ENCODE measurements around the gene EIF2B4. TPM values are rescaled to one million over a fixed set of nuclear protein-coding genes. Genes with fewer than 3 reads are reported as not detected.

EIF2B4 gene
- total RNA-seq = 28.6 and 32.8 TPM in 2 replicates

DNA sequence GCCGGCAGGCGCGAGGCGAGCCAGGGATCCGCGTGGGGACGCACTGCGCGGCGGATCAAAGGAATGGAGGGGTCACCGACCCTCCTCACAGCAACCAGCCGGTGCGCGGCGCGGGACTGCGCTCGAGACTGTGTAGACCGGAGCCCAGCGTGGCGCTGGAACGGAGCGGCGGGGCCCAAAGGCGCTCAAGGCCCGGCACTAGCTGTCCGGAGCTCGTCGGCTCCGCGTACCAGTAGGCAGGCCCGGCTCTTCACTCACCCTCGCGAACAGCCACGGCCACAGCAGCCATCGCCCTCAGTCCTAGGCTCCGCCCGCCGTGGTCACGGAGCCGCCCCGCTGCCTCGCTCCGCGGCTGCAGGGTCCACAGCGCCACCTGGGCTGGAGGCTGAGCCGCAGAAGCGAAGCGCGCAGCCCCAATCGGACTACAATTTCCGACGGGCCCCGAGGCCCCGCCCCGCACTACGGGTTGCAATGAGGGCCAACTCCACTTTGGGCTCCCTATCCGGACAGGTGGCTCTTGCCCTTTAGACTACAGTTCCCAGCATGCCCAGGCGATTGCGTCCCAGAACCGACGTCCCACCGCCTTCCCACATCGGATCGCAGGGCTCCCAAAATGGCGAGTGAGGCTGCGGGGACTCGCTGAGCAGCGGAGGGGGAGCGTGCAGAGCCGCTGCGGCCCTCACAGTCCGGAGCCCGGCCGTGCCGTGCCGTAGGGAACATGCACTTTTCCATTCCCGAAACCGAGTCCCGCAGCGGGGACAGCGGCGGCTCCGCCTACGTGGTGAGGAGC, at the start of gene EIF2B4, which contains the start of gene SNX17:
EIF2B4 (minus strand) TSS at position 313 of the 790 bp plus-strand sequence; CDS start at position 289, 24 bp downstream.
SNX17 (plus strand) TSS at position 591 of the 790 bp plus-strand sequence; CDS start at position 719, 128 bp downstream.

GRCh38 chr2:27409321-27410073, 39.4 kb upstream of the EIF2B4 start, which contains the start of gene PPM1G:
Gene PPM1G (minus strand): TSS chr2:27409591. CDS start chr2:27409422, 169 bp downstream.

DNA sequence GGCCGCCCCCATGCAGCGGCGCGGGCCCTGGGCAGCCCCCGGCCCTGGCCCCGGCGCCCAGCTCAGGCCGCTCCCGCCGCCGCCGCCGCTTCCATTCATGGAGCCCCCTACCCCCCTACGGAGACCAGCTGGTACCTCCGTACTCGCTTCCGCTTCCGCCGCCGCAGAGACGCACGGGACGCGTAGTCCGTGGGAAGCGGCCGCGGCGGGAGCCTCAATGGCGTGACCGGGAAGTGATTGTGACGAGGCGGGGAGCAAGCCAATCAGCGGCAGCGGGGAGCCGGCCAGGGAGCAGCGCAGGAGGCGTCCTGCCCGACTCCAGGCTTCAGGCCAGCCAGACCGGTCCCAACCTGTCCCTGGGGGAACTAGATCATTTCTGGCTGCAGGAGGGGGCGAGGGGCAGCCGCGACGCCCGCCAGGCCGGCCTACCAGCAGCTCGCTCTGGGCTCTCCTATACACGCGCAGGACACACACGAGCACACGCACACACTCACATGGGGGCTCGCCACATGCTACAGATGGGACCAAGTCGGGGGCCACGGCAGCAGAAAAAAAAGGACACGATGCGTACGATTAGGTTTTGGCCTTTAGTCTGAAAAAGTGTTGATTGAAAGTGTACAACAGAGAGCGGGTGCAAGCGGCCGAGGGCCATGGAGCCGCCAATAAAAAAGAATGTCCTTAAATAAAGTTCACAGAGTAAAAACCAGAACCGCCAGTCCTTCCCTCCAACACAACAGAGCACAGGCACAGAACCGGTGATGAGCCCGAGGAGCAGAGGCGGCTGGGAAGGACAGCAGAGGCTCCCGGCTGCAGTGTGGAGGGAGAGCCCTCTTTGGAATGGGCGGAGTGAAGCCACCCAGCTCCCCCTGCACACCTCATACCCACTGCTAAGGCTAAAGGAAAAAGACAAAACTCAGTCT, 10.7 kb upstream of the EIF2B4 start, which contains the start of gene ZNF513:
ZNF513 (minus strand) TSS at position 109 of the 920 bp plus-strand sequence. CDS start 208 bp downstream, outside the sequence.

DNA sequence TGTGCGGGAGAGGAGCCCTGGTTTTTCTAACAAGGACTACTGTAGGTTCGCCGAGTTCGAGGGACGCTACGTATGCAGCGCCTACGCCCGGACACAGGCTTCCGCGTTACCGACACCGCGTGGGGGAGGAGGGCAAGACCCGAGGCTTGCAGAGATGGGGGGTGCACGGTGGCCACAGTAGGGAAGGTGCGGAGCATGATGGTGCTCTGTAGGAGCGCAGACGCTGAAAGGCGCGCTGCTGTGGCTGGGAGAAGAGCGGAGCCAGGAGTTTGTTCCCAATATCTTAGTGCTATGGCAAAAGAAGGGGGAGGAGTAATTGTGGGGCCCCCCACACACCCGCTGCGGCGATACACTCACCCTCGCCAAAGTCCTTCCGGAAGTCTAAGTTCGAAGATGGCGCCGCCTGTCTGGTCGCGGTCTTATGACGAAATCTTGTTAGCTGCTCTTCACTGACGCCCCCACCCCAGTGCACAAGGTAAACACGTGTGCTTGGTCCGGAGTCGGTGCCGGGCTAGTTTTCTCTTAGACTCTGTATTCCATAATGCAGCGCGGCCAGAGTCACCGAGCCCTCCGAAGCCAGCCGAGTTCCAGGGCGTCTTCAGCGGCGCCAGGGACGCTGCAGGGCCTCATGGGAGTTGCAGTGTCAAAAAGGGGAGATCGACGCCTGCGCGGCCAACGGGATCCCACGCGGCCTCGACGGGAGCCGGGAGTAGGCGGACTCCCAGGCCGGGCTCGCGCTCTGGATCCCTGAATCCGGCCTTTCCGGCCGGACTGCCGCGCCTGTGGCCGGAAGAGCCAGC, 13.6 kb downstream of the EIF2B4 start, which contains the start of gene GTF3C2:
GTF3C2 (minus strand) TSS at position 383 of the 800 bp plus-strand sequence. CDS start 13,210 bp downstream, outside the sequence.

GRCh38 chr2:27322766-27323595, 47.2 kb downstream of the EIF2B4 start, which contains the start of gene MPV17:
Gene MPV17 (minus strand): TSS chr2:27323097. CDS start chr2:27322517, 580 bp downstream.

Other genes starting within 250 kb of the EIF2B4 start
- gene ABHD1, start 246.5 kb downstream of the EIF2B4 start, total RNA-seq = not detected in 2 replicates
- 39.4 and 82.7 TPM in 2 replicates for gene PREB, start 235.7 kb downstream of the EIF2B4 start, total RNA-seq
- gene PRR30, start 230.9 kb downstream of the EIF2B4 start, total RNA-seq = not detected in 2 replicates
- under 0.01 TPM in 1 of 2 replicates, not detected in the other for gene TCF23, start 221.3 kb downstream of the EIF2B4 start, total RNA-seq
- gene ATRAID, start 158.3 kb downstream of the EIF2B4 start, total RNA-seq = 122 and 193 TPM in 2 replicates
- 22.9 and 34.7 TPM in 2 replicates for gene SLC5A6, start 158.1 kb downstream of the EIF2B4 start, total RNA-seq
- gene CAD, start 153.0 kb downstream of the EIF2B4 start, total RNA-seq = 34.9 and 61.9 TPM in 2 replicates
- gene SLC30A3, start 107.3 kb downstream of the EIF2B4 start, total RNA-seq = not detected in 2 replicates
- not detected in 2 replicates for gene DNAJC5G, start 94.9 kb downstream of the EIF2B4 start, total RNA-seq
- gene TRIM54, start 87.9 kb downstream of the EIF2B4 start, total RNA-seq = not detected in 2 replicates
- 1.0 and 1.1 TPM in 2 replicates for gene UCN, start 61.9 kb downstream of the EIF2B4 start, total RNA-seq
- gene MPV17, start 47.2 kb downstream of the EIF2B4 start, total RNA-seq = 43.7 and 44.1 TPM in 2 replicates
- 26.0 and 33.6 TPM in 2 replicates for gene GTF3C2, start 13.6 kb downstream of the EIF2B4 start, total RNA-seq
- 79.7 and 108 TPM in 2 replicates for gene SNX17, start 278 bp upstream of the EIF2B4 start, total RNA-seq
- gene ZNF513, start 10.4 kb upstream of the EIF2B4 start, total RNA-seq = 11.9 and 12.6 TPM in 2 replicates
- 115 and 118 TPM in 2 replicates for gene PPM1G, start 39.3 kb upstream of the EIF2B4 start, total RNA-seq
- 103 and 125 TPM in 2 replicates for gene NRBP1, start 58.3 kb upstream of the EIF2B4 start, total RNA-seq
- gene KRTCAP3, start 72.0 kb upstream of the EIF2B4 start, total RNA-seq = 13.3 and 13.9 TPM in 2 replicates
- 5.1 and 11.4 TPM in 2 replicates for gene IFT172, start 119.4 kb upstream of the EIF2B4 start, total RNA-seq
- 2.8 and 6.8 TPM in 2 replicates for gene FNDC4, start 124.9 kb upstream of the EIF2B4 start, total RNA-seq
- under 0.01 TPM in 1 of 2 replicates, not detected in the other for gene GCKR, start 126.5 kb upstream of the EIF2B4 start, total RNA-seq
- gene ZNF512, start 212.7 kb upstream of the EIF2B4 start, total RNA-seq = 3.8 and 11.0 TPM in 2 replicates